Measurements from ENCODE around the gene MRPL20. TPM values are rescaled to one million over a fixed set of nuclear protein-coding genes. Genes with fewer than 3 reads are reported as not detected.
"Not testable (repeated sequence)": the region's sequence is repeated elsewhere in the genome, so short reads cannot be mapped to it uniquely, and the experiment has no call there.

The MRPL20 gene
- total RNA-seq, result 100 to 1,000 TPM in 3 of 4 donors, 10 to 100 TPM in 1; 83.4 to 122 (median 106) TPM

GRCh38 chr1:1406821-1407635 lies at the start of gene MRPL20:
Gene MRPL20, minus strand, starts transcription at chr1:1407293. Its CDS starts 76 bp downstream, at chr1:1407217.
- TF ChIP-seq CTCF (IDR thresholded peaks at IDR 0.05), result no peak
- peak in 1 of 2 donors; percentile 11 for TF ChIP-seq POLR2A (IDR thresholded peaks at IDR 0.05)
- WGBS, 2 donors, result 1% methylated on average over 61 to 78 of the region's 98 CpGs
- peak; percentile 93 to 99 for DNase-seq (ENCODE audit: low spot score in 2 of 2)
- H3K4me3 ChIP-seq (ENCODE audit: low read depth, poor library complexity, severe bottlenecking), result peak within 1 kb of the TSS; percentile 95
- intact Hi-C loops (cut with DNase I; ENCODE audit: low total_unique reads), result no loop called here

- 83 to 96% methylated on average over 13 to 15 of the region's 22 CpGs for whole genome bisulfite sequencing, 2 donors
- DNase-seq (ENCODE audit: low spot score in 2 of 2); intact Hi-C loops (cut with DNase I; ENCODE audit: low total_unique reads); H3K4me3 ChIP-seq (ENCODE audit: low read depth, poor library complexity, severe bottlenecking): not testable (repeated sequence)
Observed at GRCh38 chr1:1456683-1457255, 49.7 kb upstream of the MRPL20 start.

- DNase-seq (ENCODE audit: low spot score in 2 of 2); H3K4me3 ChIP-seq (ENCODE audit: low read depth, poor library complexity, severe bottlenecking); intact Hi-C loops (cut with DNase I; ENCODE audit: low total_unique reads): not testable (repeated sequence)
- WGBS, 2 donors, result 60% methylated on average over 1 of the region's 15 CpGs; no CpG with 5 or more reads in 1 of the 2 donors
Observed at GRCh38 chr1:1455934-1456333, 48.8 kb upstream of the MRPL20 start.

GRCh38 chr1:1455366-1455884 lies 48.3 kb upstream of the MRPL20 start:
- no peak for TF ChIP-seq CTCF (IDR thresholded peaks at IDR 0.05)
- TF ChIP-seq POLR2A (IDR thresholded peaks at IDR 0.05), result no peak
- no peak overlapping the region for H3K4me3 ChIP-seq (ENCODE audit: low read depth, poor library complexity, severe bottlenecking)
- WGBS, 2 donors, result 68 to 72% methylated on average over 21 to 23 of the region's 30 CpGs
- DNase-seq (ENCODE audit: low spot score in 2 of 2), result no peak
- intact Hi-C loops (cut with DNase I; ENCODE audit: low total_unique reads), result no loop called here

- H3K4me3 ChIP-seq (ENCODE audit: low read depth, poor library complexity, severe bottlenecking); DNase-seq (ENCODE audit: low spot score in 2 of 2); intact Hi-C loops (cut with DNase I; ENCODE audit: low total_unique reads): not testable (repeated sequence)
- 86 to 90% methylated on average over 25 to 33 of the region's 41 CpGs for WGBS, 2 donors
Observed at GRCh38 chr1:1454286-1455056, 47.4 kb upstream of the MRPL20 start.

- TF ChIP-seq POLR2A (IDR thresholded peaks at IDR 0.05), result no peak
- no peak for TF ChIP-seq CTCF (IDR thresholded peaks at IDR 0.05)
- intact Hi-C loops (cut with DNase I; ENCODE audit: low total_unique reads), result no loop called here
- WGBS, 2 donors, result 95% methylated on average over 16 of the region's 16 CpGs
- peak in 1 of 2 donors; percentile 78 for DNase-seq (ENCODE audit: low spot score in 2 of 2)
- no peak overlapping the region for H3K4me3 ChIP-seq (ENCODE audit: low read depth, poor library complexity, severe bottlenecking)
Observed at GRCh38 chr1:1452882-1453281, 45.8 kb upstream of the MRPL20 start.

- 65 to 69% methylated on average over 8 of the region's 8 CpGs for WGBS, 2 donors
- intact Hi-C loops (cut with DNase I; ENCODE audit: low total_unique reads); H3K4me3 ChIP-seq (ENCODE audit: low read depth, poor library complexity, severe bottlenecking); DNase-seq (ENCODE audit: low spot score in 2 of 2): not testable (repeated sequence)
Observed at GRCh38 chr1:1452365-1452739, 45.3 kb upstream of the MRPL20 start.
